Astrocyte (in vitro differentiated cells and primary cell): Measurements from ENCODE around the gene LYG1. TPM values are rescaled to one million over a fixed set of nuclear protein-coding genes. Genes with fewer than 3 reads are reported as not detected.
"Not testable (repeated sequence)": the region's sequence is repeated elsewhere in the genome, so short reads cannot be mapped to it uniquely, and the experiment has no call there.

ENCODE experiments used
- DNase-seq: peaks from one replicate; pipeline ENCODE4 v3.0.0-alpha.2; 2010; ENCODE audit warnings: low read depth
- FAIRE-seq: peaks from 2 replicates; lab custom pipeline; 2011; peaks lifted over from hg19 to GRCh38; lab: Jason Lieb, UNC
- H2AFZ ChIP-seq: 2 replicates; pipeline ENCODE4 v1.6.0; 2012; ENCODE audit warnings: low read depth, low read length, inconsistent platforms
- H3K27ac ChIP-seq: 2 replicates; pipeline ENCODE4 v1.5.1; 2011; ENCODE audit warnings: low read depth, low read length, inconsistent platforms
- H3K27me3 ChIP-seq: 2 replicates; pipeline ENCODE4 v1.6.0; 2011; ENCODE audit warnings: low read length, inconsistent platforms; ENCODE audit not compliant: insufficient read depth
- H3K36me3 ChIP-seq: 2 replicates; pipeline ENCODE4 v1.5.1; 2011; ENCODE audit warnings: low read length, inconsistent platforms; ENCODE audit not compliant: insufficient read depth
- H3K4me1 ChIP-seq: 2 replicates; pipeline ENCODE4 v1.5.1; 2011; ENCODE audit warnings: low read length, inconsistent platforms; ENCODE audit not compliant: insufficient read depth
- H3K4me2 ChIP-seq: 2 replicates; pipeline ENCODE4 v1.6.0; 2012; ENCODE audit warnings: low read length, inconsistent platforms
- H3K4me3 ChIP-seq: 2 replicates; pipeline ENCODE4 v1.5.1; 2011; ENCODE audit warnings: low read depth, mild to moderate bottlenecking, low read length, inconsistent platforms; ENCODE audit not compliant: insufficient read depth
- H3K79me2 ChIP-seq: 2 replicates; pipeline ENCODE4 v1.6.0; 2012; ENCODE audit warnings: mild to moderate bottlenecking, low read length, inconsistent platforms; ENCODE audit not compliant: insufficient read depth
- H3K9ac ChIP-seq: 2 replicates; pipeline ENCODE4 v1.6.0; 2012; ENCODE audit warnings: mild to moderate bottlenecking, low read length, inconsistent platforms
- H3K9me3 ChIP-seq: 2 replicates; pipeline ENCODE4 v1.5.1; 2012; ENCODE audit warnings: low read depth, mild to moderate bottlenecking, low read length, inconsistent platforms; ENCODE audit not compliant: insufficient read depth
- H4K20me1 ChIP-seq: 2 replicates; pipeline ENCODE4 v1.6.0; 2012; ENCODE audit warnings: low read length, inconsistent platforms; ENCODE audit not compliant: insufficient read depth
- H3K27ac Mint-ChIP-seq: one replicate; pipeline ENCODE4 v1.8.0; 2021; ENCODE audit warnings: mild to moderate bottlenecking, mixed read lengths; ENCODE audit not compliant: unreplicated experiment
- H3K27me3 Mint-ChIP-seq: one replicate; pipeline ENCODE4 v1.8.0; 2021; ENCODE audit warnings: low read depth, mixed read lengths; ENCODE audit not compliant: unreplicated experiment
- H3K36me3 Mint-ChIP-seq: one replicate; pipeline ENCODE4 v1.8.0; 2021; ENCODE audit warnings: low read depth, mixed read lengths; ENCODE audit not compliant: unreplicated experiment
- H3K4me1 Mint-ChIP-seq: one replicate; pipeline ENCODE4 v1.8.0; 2021; ENCODE audit warnings: low read depth, mixed read lengths; ENCODE audit not compliant: unreplicated experiment
- H3K4me3 Mint-ChIP-seq: one replicate; pipeline ENCODE4 v1.8.0; 2021; ENCODE audit warnings: mild to moderate bottlenecking, moderate library complexity, mixed read lengths; ENCODE audit not compliant: unreplicated experiment
- H3K9me3 Mint-ChIP-seq: one replicate; pipeline ENCODE4 v1.8.0; 2021; ENCODE audit warnings: mild to moderate bottlenecking, mixed read lengths; ENCODE audit not compliant: unreplicated experiment
- CTCF ChIP-seq: IDR thresholded peaks from 2 replicates; pipeline ENCODE4 v1.5.1; 2011; ENCODE audit warnings: low read depth, mild to moderate bottlenecking, inconsistent platforms, low read length, moderate library complexity; ENCODE audit not compliant: insufficient read depth
- EZH2 ChIP-seq: IDR thresholded peaks from 2 replicates; pipeline ENCODE4 v1.6.1; 2012; ENCODE audit warnings: mild to moderate bottlenecking, low read length, inconsistent platforms; ENCODE audit not compliant: insufficient read depth
- total RNA-seq: library from RNA; stranded (reverse); gene quantifications from 2 replicates; pipeline ENCODE4 v1.2.1, GENCODE V29; 2021

Gene LYG1
- total RNA-seq, 1 donor from 2014 or later, result 1.3 TPM

GRCh38 chr2:99346218-99346617 lies 45.2 kb upstream of the LYG1 start:
- no peaks in the 10 kb centered on the region for H3K27me3 ChIP-seq
- no peaks in the 10 kb centered on the region for H3K27me3 Mint-ChIP-seq
- TF ChIP-seq EZH2 (no peak), CTCF (no peak)
- no peaks in the 10 kb centered on the region for H3K36me3 Mint-ChIP-seq
- H3K4me2 ChIP-seq, result no peak overlapping the region
- H3K36me3 ChIP-seq, result no peaks in the 10 kb centered on the region
- H3K9me3 ChIP-seq, result no peaks in the 10 kb centered on the region
- H3K9ac ChIP-seq, result no peak overlapping the region
- no peaks in the 10 kb centered on the region for H3K4me1 ChIP-seq
- no peak for FAIRE-seq
- H2AFZ ChIP-seq, result no peak overlapping the region
- H3K27ac Mint-ChIP-seq, result no peak overlapping the region
- H4K20me1 ChIP-seq, result peaks cover 82% of the 10 kb centered on the region
- H3K9me3 Mint-ChIP-seq, result no peaks in the 10 kb centered on the region
- peaks cover 16% of the 10 kb centered on the region for H3K4me1 Mint-ChIP-seq
- no peak overlapping the region for H3K4me3 ChIP-seq
- H3K79me2 ChIP-seq, result peaks cover 100% of the 10 kb centered on the region
- no peak for DNase-seq
- no peak overlapping the region for H3K4me3 Mint-ChIP-seq
- H3K27ac ChIP-seq, result no peak overlapping the region

GRCh38 chr2:99345446-99345845 lies 44.4 kb upstream of the LYG1 start:
- H4K20me1 ChIP-seq, result peaks cover 82% of the 10 kb centered on the region
- not testable (repeated sequence) for H3K27ac ChIP-seq, H3K4me2 ChIP-seq, FAIRE-seq, H3K9me3 ChIP-seq, H2AFZ ChIP-seq, H3K27ac Mint-ChIP-seq, H3K27me3 ChIP-seq, H3K36me3 ChIP-seq, H3K4me3 ChIP-seq, H3K9ac ChIP-seq, H3K36me3 Mint-ChIP-seq, H3K9me3 Mint-ChIP-seq, H3K4me3 Mint-ChIP-seq, DNase-seq, H3K27me3 Mint-ChIP-seq, H3K4me1 ChIP-seq
- H3K4me1 Mint-ChIP-seq, result peaks cover 19% of the 10 kb centered on the region
- H3K79me2 ChIP-seq, result peaks cover 100% of the 10 kb centered on the region

- no peak overlapping the region for H2AFZ ChIP-seq
- H3K9ac ChIP-seq, result no peak overlapping the region
- Mint-ChIP-seq H3K27me3 (no peaks in the 10 kb centered on the region), H3K4me3 (no peak overlapping the region), H3K27ac (no peak overlapping the region), H3K4me1 (peaks cover 16% of the 10 kb centered on the region), H3K9me3 (no peaks in the 10 kb centered on the region), H3K36me3 (no peaks in the 10 kb centered on the region)
- H3K4me2 ChIP-seq, result no peak overlapping the region
- H3K4me1 ChIP-seq, result no peaks in the 10 kb centered on the region
- no peaks in the 10 kb centered on the region for H3K9me3 ChIP-seq
- peaks cover 100% of the 10 kb centered on the region for H3K79me2 ChIP-seq
- H3K27me3 ChIP-seq, result no peaks in the 10 kb centered on the region
- peaks cover 80% of the 10 kb centered on the region for H4K20me1 ChIP-seq
- no peak for TF ChIP-seq EZH2
- no peak overlapping the region for H3K4me3 ChIP-seq
- no peak for DNase-seq
- no peak for FAIRE-seq
- H3K27ac ChIP-seq, result no peak overlapping the region
- no peaks in the 10 kb centered on the region for H3K36me3 ChIP-seq
Measured at GRCh38 chr2:99342536-99342935, 41.5 kb upstream of the LYG1 start.
